Hepatocyte (in vitro differentiated cells): ENCODE results near the gene FOLR2. TPM values are rescaled to one million over a fixed set of nuclear protein-coding genes. Genes with fewer than 3 reads are reported as not detected.

ENCODE experiments used
- DNase-seq: peaks from one replicate; pipeline ENCODE4 v3.0.0-alpha.2; 2016; ENCODE audit warnings: low spot score
- H2AFZ ChIP-seq: fragments of 200-600 bp; sonication (generic); 2 replicates; pipeline ENCODE4 v1.6.0; 2016; ENCODE audit warnings: antibody characterized with exemption, mild to moderate bottlenecking
- H3K27ac ChIP-seq: fragments of 200-600 bp; sonication (generic); 2 replicates; pipeline ENCODE4 v1.5.1; 2016; ENCODE audit warnings: mild to moderate bottlenecking
- H3K27me3 ChIP-seq: fragments of 200-600 bp; sonication (generic); 2 replicates; pipeline ENCODE4 v1.6.1; 2016
- H3K36me3 ChIP-seq: fragments of 200-600 bp; sonication (generic); replicated peaks from 2 replicates; pipeline ENCODE4 v1.5.1; 2016; ENCODE audit warnings: low read depth; ENCODE audit not compliant: insufficient read depth
- H3K4me1 ChIP-seq: fragments of 200-600 bp; sonication (generic); 2 replicates; pipeline ENCODE4 v1.5.1; 2016; ENCODE audit warnings: mild to moderate bottlenecking, moderate library complexity; ENCODE audit not compliant: insufficient read depth
- H3K4me2 ChIP-seq: fragments of 200-600 bp; sonication (generic); 2 replicates; pipeline ENCODE4 v1.6.0; 2016
- H3K4me3 ChIP-seq: fragments of 200-600 bp; sonication (generic); 2 replicates; pipeline ENCODE4 v1.5.1; 2016; ENCODE audit warnings: mild to moderate bottlenecking
- H3K79me2 ChIP-seq: fragments of 200-600 bp; sonication (generic); 2 replicates; pipeline ENCODE4 v1.6.0; 2017; ENCODE audit warnings: mild to moderate bottlenecking
- H3K9me2 ChIP-seq: fragments of 200-600 bp; sonication (generic); replicated peaks from 2 replicates; pipeline ENCODE4 v1.6.0; 2017; ENCODE audit warnings: mild to moderate bottlenecking; ENCODE audit not compliant: insufficient read depth
- H3K9me3 ChIP-seq: fragments of 200-600 bp; sonication (generic); 2 replicates; pipeline ENCODE4 v1.5.1; 2016; ENCODE audit warnings: low read depth, mild to moderate bottlenecking
- H4K20me1 ChIP-seq: fragments of 200-600 bp; sonication (generic); 2 replicates; pipeline ENCODE4 v1.6.0; 2016; ENCODE audit warnings: mild to moderate bottlenecking; ENCODE audit not compliant: insufficient read depth, poor library complexity, severe bottlenecking
- EZH2 ChIP-seq: fragments of 200-600 bp; sonication (generic); IDR thresholded peaks from 2 replicates; pipeline ENCODE4 v1.6.1; 2016; ENCODE audit warnings: antibody characterized with exemption, mild to moderate bottlenecking, borderline replicate concordance
- EZH2phosphoT487 ChIP-seq: fragments of 200-600 bp; sonication (generic); IDR thresholded peaks from one replicate; pipeline ENCODE4 v1.6.1; 2018; ENCODE audit warnings: antibody characterized with exemption, mild to moderate bottlenecking, low read depth, moderate library complexity; ENCODE audit not compliant: unreplicated experiment, severe bottlenecking
- WGBS: methylation state at CpG from one replicate; pipeline ENCODE4 v1.1.6; 2016; ENCODE audit warnings: low lambda C conversion rate; ENCODE audit errors: missing lambda C conversion rate; 5-methylcytosine and 5-hydroxymethylcytosine counted together
- polyA plus RNA-seq: library from polyadenylated mRNA; unstranded; fragments of >200 nt; fragmentation: Nextera tagmentation; extraction: Ambion mirVana; gene quantifications from 2 replicates; pipeline ENCODE4 v1.2.1, GENCODE V29; 2016
- total RNA-seq: library from RNA; depleted of rRNA; stranded (reverse); fragments of >200 nt; gene quantifications from 2 replicates; pipeline ENCODE4 v1.2.3, GENCODE V29; 2014
- TF ChIP-seq, protein P1 (sequence below): fragments of 200-600 bp; sonication (generic); IDR thresholded peaks from 2 replicates; pipeline ENCODE4 v1.5.1; 2016; ENCODE audit warnings: antibody characterized with exemption, mild to moderate bottlenecking; ENCODE audit not compliant: poor library complexity

Gene FOLR2
- total and polyA plus RNA-seq, 2 experiments from 2014 or later = 4.3 to 5.5 TPM

DNA sequence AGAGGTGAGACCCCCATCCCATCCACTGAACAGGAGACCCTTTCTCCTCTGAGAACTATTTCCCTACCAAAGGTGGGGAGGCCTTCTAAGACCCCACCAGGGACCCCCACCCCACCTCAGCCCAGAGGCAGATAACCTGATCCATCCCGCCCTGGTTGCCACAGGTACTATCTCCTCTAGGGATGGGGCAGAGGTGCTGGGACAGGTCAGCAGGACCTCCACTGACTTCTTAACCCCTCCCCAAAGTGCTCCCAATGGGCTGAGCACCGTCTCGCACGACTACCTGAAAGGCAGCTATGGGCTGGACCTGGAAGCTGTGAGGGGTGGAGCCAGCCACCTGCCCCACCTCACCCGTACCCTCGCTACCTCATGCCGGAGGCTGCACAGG, 12.2 kb downstream of the FOLR2 start:
- Histone ChIP-seq H3K4me3 (no peak overlapping the region), H3K4me2 (no peak overlapping the region), H3K27ac (no peak overlapping the region), H3K9me2 (no peaks in the 10 kb centered on the region), H3K79me2 (peaks cover 37% of the 10 kb centered on the region), H3K4me1 (peaks cover 11% of the 10 kb centered on the region), H3K36me3 (no peaks in the 10 kb centered on the region), H2AFZ (no peak overlapping the region), H3K27me3 (no peaks in the 10 kb centered on the region), H3K9me3 (no peaks in the 10 kb centered on the region), H4K20me1 (peaks cover 40% of the 10 kb centered on the region)
- TF ChIP-seq, protein P1, sequence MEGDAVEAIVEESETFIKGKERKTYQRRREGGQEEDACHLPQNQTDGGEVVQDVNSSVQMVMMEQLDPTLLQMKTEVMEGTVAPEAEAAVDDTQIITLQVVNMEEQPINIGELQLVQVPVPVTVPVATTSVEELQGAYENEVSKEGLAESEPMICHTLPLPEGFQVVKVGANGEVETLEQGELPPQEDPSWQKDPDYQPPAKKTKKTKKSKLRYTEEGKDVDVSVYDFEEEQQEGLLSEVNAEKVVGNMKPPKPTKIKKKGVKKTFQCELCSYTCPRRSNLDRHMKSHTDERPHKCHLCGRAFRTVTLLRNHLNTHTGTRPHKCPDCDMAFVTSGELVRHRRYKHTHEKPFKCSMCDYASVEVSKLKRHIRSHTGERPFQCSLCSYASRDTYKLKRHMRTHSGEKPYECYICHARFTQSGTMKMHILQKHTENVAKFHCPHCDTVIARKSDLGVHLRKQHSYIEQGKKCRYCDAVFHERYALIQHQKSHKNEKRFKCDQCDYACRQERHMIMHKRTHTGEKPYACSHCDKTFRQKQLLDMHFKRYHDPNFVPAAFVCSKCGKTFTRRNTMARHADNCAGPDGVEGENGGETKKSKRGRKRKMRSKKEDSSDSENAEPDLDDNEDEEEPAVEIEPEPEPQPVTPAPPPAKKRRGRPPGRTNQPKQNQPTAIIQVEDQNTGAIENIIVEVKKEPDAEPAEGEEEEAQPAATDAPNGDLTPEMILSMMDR = no peak
- no peak for TF ChIP-seq EZH2phosphoT487
- DNase-seq = peak; percentile 2
- WGBS = 91% methylated on average over 7 of the region's 7 CpGs

DNA sequence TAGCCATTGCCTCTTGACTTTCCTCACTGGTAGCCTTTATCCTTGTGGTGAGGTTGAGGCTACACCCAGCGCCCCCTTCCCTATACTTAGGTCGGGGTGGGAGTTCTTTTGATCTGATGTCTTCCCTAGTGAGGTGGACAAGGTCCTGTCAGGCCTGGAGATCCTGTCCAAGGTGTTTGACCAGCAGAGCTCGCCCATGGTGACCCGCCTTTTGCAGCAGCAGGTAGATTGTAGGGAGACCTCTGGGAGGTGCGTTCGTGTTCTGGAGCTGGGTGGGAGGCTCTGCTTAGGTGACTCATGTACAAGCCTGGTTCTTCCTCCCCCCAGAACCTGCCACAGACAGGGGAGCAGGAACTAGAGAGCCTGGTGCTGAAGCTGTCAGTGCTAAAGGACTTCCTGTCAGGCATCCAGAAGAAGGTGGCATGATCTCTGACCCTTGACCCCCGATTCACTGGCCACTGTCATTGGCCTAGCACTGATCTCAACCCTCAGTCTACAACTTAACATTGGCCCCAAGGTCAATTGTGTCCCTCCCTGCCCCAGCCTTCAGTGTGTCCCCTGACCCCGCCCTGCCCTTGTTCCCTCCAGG, 12.8 kb downstream of the FOLR2 start:
- no peaks in the 10 kb centered on the region for H3K36me3 ChIP-seq
- H3K79me2 ChIP-seq = peaks cover 33% of the 10 kb centered on the region
- no peak overlapping the region for H3K27ac ChIP-seq
- no peaks in the 10 kb centered on the region for H3K9me3 ChIP-seq
- peaks cover 11% of the 10 kb centered on the region for H3K4me1 ChIP-seq
- no peaks in the 10 kb centered on the region for H3K27me3 ChIP-seq
- peaks cover 41% of the 10 kb centered on the region for H4K20me1 ChIP-seq
- TF ChIP-seq, protein P1 = no peak
- TF ChIP-seq EZH2 = no peak
- no peak for TF ChIP-seq EZH2phosphoT487
- H3K9me2 ChIP-seq = no peaks in the 10 kb centered on the region
- H3K4me2 ChIP-seq = no peak overlapping the region
- H3K4me3 ChIP-seq = no peak overlapping the region
- DNase-seq = peak; percentile 1
- WGBS = 95% methylated on average over 8 of the region's 8 CpGs
- H2AFZ ChIP-seq = no peak overlapping the region

DNA sequence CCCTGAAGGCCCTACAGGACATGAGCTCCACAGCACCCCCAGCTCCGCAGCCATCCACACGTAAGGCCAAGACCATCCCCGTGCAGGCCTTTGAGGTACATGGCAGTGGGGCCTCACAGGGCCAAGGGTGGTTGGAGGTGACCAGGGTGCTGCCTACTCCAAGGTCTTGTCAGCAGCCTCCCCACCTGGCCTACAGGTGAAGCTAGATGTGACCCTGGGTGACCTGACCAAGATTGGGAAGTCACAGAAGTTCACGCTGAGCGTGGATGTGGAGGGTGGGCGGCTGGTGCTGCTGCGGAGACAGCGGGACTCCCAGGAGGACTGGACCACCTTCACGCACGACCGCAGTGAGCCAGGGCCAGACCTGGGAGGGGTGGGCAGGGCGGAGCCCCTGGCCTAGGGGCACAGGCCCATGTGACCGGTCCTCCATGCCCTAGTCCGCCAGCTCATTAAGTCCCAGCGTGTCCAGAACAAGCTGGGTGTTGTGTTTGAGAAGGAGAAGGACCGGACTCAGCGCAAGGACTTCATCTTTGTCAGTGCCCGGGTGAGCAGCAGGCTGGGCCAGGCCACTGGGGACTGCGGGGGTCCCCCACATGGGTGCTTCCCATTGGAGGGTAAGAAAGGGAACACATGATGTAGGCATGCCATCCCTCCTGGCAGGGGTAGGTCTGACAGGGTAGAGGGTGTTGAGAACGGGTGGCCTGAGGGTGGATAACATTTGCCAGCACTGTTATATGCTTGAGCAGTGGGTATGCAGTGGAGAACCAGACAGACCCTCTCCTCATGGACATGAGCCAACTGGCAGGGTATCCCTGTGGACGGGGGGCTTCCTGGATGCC, 13.6 kb downstream of the FOLR2 start:
- H3K9me2 ChIP-seq = no peaks in the 10 kb centered on the region
- H4K20me1 ChIP-seq = peaks cover 39% of the 10 kb centered on the region
- peak; percentile 3 for DNase-seq
- H3K36me3 ChIP-seq = no peaks in the 10 kb centered on the region
- no peak overlapping the region for H3K4me2 ChIP-seq
- no peak overlapping the region for H3K4me3 ChIP-seq
- peaks cover 11% of the 10 kb centered on the region for H3K4me1 ChIP-seq
- peaks cover 27% of the 10 kb centered on the region for H3K79me2 ChIP-seq
- no peaks in the 10 kb centered on the region for H3K27me3 ChIP-seq
- H3K27ac ChIP-seq = no peak overlapping the region
- WGBS = 95% methylated on average over 21 of the region's 21 CpGs
- TF ChIP-seq EZH2phosphoT487 = no peak
- TF ChIP-seq, protein P1 = no peak
- no peak for TF ChIP-seq EZH2
- no peaks in the 10 kb centered on the region for H3K9me3 ChIP-seq
- no peak overlapping the region for H2AFZ ChIP-seq
